ENCODE measurements around the gene PACSIN2. TPM values are rescaled to one million over a fixed set of nuclear protein-coding genes. Genes with fewer than 3 reads are reported as not detected.
"Not testable (repeated sequence)": the region's sequence is repeated elsewhere in the genome, so short reads cannot be mapped to it uniquely, and the experiment has no call there.

PACSIN2 gene
- total RNA-seq, 2 experiments from 2014 or later, result 28.8 to 30.6 TPM

DNA sequence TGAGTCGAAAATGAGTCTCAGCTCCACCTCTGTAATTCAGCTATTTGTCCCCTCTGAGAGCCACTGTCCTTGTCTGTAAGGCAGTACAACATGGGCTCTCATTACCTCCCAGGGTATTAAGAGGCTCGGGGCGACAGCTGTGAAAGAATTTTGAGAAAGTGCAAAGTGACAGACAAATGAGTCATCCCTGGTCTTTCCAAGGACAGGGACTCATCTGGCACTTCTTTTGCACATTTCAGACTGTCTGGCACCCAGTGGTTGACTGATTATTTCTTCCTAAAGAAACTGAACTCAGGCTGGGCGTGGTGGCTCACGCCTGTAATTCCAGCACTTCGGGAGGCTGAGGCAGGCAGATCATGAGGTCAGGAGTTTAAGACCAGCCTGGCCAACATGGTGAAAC is 95.8 kb downstream of the PACSIN2 start:
- ChIA-PET CTCF (interaction anchor here (1.0 to 1.2 kb wide), 2 partner anchors 55 to 114 kb away, joined by 3 to 4 read pairs; no protein-coding TSS in a partner anchor), POLR2A (no interaction called here)

DNA sequence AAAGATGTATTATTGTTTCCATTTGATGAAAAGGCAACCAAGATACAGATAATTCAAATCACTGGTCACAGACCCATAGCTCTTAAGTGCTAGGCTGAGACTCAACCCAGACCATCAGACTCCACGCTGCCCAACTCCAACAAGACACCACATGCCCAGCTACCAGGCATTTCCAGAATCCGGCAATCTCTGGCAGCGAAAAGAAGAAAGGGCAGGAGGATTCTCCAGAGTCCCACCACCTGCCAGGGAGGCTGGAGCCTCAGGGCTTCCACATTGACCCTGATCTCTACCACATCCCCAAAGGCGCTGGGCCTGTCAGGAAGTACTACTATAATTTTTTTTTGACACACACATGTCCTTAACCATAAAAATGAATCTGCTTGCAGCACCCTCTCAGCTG is 96.4 kb downstream of the PACSIN2 start:
- CTCF ChIA-PET, result interaction anchor here (0.6 to 1.2 kb wide), 2 partner anchors 115 to 258 kb away, joined by 4 read pairs; no protein-coding TSS in a partner anchor
- POLR2A ChIA-PET, result no interaction called here

DNA sequence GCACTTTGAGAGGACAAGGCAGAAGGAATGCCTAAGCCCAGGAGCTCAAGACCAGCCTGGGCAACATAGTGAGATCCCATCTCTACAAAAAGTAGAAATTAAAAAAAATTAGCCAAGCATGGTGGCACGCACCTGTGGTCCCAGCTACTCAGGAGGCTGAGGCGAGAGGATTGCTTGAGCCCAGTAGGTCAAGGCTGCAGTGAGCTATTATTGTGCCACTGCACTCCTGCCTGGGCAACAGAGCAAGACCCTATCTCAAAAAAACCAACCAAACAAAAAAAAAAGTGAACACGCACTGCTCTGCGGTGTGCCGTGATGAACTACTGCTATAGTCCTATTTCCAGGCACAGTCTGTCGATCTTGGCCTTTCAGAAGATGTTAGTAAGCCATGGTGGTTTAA is 97.6 kb downstream of the PACSIN2 start:
- POLR2A ChIA-PET, CTCF ChIA-PET: not testable (repeated sequence)

DNA sequence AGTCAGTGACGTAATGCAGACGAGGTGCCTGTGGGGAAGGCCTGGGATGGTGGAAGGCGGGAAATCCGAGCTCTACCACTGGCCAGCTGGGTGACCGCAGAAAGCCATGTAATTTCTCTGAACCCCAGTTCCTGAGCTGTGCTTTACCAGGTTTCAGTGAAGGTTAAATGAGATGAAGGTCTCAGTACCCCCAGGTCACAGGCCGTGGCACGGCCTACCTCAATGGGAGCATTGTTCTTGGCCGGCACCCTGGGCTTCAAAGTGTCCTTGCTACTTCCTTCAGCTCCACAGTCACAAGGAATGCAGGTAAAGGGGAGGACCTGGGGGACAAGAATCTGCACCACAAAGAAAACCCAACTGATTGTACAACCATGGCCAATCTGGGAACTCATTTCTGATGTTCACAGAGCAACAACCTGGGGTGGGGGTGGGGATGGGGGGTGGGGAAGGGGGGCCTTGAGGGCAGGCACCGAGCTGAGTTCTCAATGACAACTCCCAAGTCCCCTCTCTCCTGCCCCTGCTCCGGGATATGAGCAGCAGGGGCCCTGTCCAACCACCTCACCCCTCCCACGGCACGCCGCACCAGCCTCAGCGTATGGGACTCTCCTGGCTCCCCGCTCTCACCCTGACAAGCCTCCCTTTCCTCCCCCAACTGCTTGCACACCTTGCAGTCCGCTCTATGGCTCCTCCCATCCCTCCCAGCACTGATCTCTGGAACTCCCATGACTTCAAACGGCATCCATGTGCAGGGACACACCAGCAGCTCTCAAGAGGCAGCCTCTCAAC is 98.8 kb downstream of the PACSIN2 start:
- POLR2A ChIA-PET, result no interaction called here
- CTCF ChIA-PET, result no interaction called here

DNA sequence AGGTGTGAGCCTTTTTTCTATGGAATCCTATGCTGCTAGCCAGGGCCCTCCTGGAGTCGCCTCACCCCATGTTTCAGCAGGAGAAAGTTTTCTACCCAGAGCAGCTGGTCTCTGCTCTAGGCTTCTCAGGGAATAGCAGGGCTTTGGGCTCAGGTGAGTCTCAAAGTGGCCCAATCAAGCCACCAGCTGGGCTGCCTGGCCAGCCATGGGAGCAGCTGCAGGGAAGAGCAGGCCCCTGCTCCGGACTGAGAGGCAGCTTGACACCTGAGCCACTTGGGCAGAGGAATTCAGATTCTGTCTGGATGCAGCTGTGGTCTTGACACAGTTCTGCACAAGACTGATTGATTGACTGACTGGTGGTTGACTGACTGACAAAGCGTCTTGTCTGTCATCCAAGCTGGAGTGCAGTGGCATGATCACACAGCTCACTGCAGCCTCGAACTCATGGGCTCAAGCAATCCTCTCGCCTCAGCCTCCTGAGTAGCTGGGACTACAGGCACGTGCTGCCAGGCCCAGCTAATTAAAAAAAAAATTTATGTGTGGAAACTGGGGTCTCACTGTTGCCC is 100.4 kb downstream of the PACSIN2 start:
- POLR2A ChIA-PET, result no interaction called here
- CTCF ChIA-PET, result no interaction called here

- POLR2A ChIA-PET, result no interaction called here
- CTCF ChIA-PET, result no interaction called here
Observed at GRCh38 chr22:42913874-42914510, 101.0 kb downstream of the PACSIN2 start.

DNA sequence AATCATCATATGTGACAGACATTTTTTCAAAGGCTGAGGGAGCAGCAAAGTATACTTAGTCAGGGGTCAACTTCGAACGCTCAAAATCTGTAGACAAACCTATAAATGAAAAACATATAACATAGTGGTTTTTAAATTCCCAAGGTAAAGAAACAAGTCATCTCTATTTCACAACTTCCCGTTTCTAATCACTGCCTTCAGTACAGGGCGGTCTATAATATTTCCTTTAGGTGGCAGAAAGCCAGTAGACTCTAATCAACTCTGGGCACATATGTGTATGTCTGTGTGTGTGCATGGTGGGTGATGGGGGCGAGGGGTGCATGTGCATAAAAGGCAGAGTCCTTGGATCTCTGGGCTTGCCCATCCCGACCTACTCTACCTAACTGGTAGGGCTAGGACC is 102.9 kb downstream of the PACSIN2 start:
- ChIA-PET POLR2A (no interaction called here), CTCF (no interaction called here)

DNA sequence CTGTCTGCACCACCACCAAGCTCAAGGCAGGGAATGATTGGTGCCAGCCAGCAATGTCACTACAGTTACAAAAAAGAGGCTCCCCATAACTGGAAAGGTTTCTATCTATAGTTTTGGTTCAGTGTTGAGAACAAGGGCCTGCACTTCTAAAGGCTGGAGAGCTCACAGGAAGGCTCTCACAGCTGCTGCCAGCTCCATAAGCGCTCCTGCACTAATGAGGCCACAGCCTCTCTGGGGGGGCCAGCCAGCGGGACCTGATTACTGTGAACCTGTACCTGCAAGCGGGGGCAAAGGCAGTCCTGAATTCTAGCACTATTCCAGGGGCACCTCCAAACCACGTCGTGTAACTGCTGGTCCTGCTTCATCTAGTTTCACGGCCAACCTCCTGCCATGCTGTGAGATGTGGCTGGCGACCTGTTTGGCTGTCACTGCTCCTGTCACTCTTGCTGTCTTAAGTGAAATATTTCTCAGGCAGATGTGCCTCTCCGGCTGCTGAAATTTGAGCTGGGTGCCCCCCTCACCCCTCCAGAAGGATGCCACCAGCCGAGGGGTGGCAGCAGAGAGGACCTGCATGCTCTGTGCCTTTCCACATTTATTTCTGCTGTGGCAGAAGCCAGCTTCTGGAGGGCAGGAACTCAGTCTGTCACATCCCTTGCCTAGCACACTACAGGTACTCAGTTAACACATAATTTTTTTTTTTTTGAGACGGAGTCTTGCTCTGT is 104.6 kb downstream of the PACSIN2 start:
- ChIA-PET CTCF (no interaction called here), POLR2A (no interaction called here)

- POLR2A ChIA-PET, result no interaction called here
- CTCF ChIA-PET, result no interaction called here
Observed at GRCh38 chr22:42909363-42910058, 105.4 kb downstream of the PACSIN2 start.

- CTCF ChIA-PET, result no interaction called here
- POLR2A ChIA-PET, result no interaction called here
Observed at GRCh38 chr22:42908374-42908746, 106.6 kb downstream of the PACSIN2 start.

DNA sequence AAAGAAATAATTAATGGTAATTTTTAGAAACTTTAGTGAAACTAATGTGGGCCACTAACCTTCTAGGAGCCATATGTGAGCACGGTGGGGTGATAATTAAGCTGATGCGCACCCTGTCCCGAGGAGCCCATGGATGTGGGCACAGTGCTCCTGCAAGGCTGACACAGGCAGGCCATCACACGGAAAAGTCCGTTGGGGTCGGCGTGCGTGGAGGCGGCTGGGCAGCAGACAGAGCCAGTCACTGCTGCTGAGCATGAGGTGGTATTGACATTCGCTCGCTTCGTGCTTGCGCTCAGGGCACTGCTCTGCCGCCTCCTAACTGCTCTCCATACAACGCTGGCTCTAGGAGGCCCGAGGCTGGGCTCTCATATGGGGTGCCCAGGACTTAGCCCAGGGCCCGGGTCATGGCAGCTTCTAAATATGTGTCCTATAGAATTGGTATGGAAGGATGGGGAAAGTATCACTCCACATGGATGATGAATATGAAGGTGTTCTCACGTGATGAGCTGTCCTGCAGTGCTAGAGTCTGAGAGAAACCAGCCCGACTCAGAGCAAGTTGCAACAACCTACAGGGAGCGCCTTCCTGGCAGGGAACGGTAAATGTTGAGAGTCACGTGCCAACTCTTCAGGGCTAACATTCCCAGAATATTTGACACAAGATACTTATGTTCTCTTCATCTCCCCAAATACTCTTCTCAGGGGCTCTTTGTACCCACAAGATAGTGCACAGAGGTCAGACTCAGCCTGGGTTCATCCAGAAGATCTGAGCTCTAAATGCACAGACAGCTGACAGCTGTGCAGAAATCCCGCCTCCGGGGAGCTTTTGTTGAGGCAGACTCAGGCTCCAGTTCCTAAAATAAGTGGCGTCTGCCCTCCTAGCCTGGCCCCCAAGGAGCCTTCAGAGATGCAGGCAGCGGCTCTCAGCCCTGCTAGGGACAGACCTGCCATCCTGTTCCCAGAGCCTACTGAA is 107.3 kb downstream of the PACSIN2 start:
- ChIA-PET CTCF (no interaction called here), POLR2A (no interaction called here)

DNA sequence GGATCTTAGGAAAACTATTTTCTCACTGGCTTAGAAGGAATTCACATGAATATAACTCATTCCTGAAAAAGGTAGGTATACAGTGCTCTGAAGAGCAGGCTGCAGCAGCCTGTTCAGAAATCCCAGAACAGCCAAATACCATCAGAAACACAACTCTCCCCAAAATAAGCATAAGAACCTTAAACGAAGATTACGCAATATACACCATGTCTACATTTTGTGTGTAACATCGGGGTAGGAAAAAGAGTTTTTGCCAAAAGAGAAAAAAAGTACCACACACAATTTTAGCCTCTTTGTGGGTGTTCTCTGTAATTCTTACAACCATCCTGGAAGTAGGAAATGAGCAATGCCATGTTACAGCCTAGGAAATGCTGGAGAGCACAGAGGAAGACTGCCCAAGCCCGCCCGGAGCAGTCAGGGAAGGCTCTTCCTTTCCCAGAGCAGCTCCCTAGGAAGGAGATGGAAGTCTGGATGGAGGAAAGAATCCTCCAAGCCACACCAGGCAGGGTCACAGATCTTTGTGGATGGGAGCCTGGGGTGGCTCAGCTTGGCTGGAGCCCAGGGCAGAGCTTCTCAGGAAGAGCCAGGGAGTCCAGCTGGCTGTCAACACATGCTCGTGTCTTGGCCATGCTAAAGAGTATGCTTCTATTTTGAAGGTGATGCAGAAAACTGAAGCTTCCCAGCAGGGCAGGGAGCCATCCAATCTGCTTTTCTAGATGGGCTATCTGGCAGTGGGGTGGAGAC is 108.2 kb downstream of the PACSIN2 start:
- ChIA-PET CTCF (no interaction called here), POLR2A (no interaction called here)

DNA sequence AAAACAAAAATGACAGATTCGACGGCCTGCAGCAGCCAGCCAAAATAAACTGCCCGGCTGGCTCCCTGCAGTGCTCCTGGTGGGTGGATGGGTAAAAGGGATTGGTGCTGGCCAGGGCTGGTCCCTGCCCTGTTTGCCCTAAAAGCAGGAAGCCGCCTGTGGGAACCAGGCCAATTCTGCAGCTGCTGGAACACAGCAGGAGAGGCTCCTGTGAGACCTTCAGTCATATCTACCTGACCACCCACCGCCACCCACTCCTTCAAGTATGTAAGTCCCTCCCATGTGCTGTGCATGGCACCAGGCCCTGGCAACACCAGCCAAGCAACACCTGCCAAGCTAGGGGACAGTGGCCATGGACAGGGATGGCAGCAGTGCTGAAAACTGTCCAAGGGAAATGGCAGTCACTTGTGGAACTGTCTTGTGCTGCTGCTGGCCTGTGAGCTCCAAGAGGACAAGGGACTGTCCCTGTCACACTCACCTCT is 109.2 kb downstream of the PACSIN2 start:
- POLR2A ChIA-PET, result no interaction called here
- CTCF ChIA-PET, result no interaction called here

GRCh38 chr22:42905217-42905616 is 109.7 kb downstream of the PACSIN2 start:
- ChIA-PET CTCF (no interaction called here), POLR2A (no interaction called here)

DNA sequence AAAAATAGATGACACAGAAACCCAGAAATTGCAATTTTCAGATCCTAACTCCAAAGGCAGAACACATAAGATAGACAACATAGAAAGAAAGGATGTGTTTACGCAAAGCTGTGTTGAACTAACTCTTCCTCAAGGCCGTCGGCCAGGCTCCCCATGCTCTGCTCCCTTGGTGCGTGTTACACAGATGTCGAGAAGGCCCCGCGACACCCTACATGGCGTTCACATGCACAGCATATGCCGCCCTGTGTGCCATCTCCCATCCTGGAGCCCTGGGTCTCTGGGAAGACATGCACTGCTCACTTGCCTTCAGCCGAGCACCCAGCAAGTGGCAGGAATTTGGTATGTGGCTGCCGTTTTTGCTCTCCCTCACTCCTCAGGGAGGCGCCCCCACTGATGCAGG is 110.9 kb downstream of the PACSIN2 start:
- POLR2A ChIA-PET, result no interaction called here
- CTCF ChIA-PET, result no interaction called here

DNA sequence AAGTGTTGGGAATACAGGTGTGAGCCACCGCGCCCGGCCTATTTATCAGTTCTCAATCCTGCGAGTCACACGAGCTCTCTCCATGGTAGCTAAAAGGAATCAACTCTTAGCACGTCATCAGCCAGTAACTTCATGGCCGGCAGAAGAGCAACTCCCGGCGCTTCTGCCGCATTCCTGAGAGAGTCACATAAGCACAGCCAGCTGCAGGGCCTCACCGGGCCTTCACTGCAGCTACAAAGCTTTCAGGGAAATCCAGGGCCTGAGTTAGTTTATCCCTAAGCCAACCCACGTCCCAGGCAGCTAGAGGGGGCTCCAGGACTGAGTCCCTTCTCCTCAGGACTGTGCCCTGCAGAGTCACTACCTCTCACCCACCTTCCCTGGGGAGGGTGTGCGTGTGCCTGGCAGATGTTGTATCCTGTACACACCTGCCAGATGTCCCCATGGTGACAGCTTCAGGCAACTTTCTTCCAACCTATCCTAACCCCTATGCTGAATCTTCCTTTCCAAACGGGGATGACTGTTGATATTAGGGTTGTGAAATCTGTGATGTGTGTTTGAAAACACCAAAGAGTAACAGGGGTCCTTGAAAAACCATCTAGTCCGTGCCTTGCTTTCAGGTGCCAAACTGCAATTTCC is 112.0 kb downstream of the PACSIN2 start:
- POLR2A ChIA-PET, result no interaction called here
- CTCF ChIA-PET, result no interaction called here

GRCh38 chr22:42901790-42902508 is 113.0 kb downstream of the PACSIN2 start:
- CTCF ChIA-PET, result no interaction called here
- POLR2A ChIA-PET, result interaction anchor here (0.6 kb wide), 1 partner anchor 1011 kb away, joined by 3 read pairs; no protein-coding TSS in a partner anchor

Data from activated CD8-positive, alpha-beta memory T cell treated with anti-CD3 and anti-CD28 coated beads for 36 hours (primary cell).